Measurements from ENCODE around the gene FGR.
A peak's percentile ranks its signal among the peaks of the same experiment; 100 is the strongest.

FGR gene

GRCh38 chr1:27600498-27601175 lies 34.3 kb downstream of the FGR start:
- DNase-seq (ENCODE audit: low read depth), result no peak

GRCh38 chr1:27599605-27600497 lies 35.1 kb downstream of the FGR start:
- DNase-seq (ENCODE audit: low read depth), result no peak

GRCh38 chr1:27598902-27599528 lies 36.0 kb downstream of the FGR start:
- peak; percentile 58 for DNase-seq (ENCODE audit: low read depth)

GRCh38 chr1:27598295-27598687 lies 36.7 kb downstream of the FGR start:
- DNase-seq (ENCODE audit: low read depth), result no peak

- DNase-seq (ENCODE audit: low read depth), result no peak
Observed at GRCh38 chr1:27597516-27598294, 37.3 kb downstream of the FGR start.

- DNase-seq (ENCODE audit: low read depth), result no peak
Observed at GRCh38 chr1:27596986-27597385, 38.0 kb downstream of the FGR start.

GRCh38 chr1:27596261-27596660 lies 38.7 kb downstream of the FGR start:
- DNase-seq (ENCODE audit: low read depth), result no peak

GRCh38 chr1:27595597-27595996 lies 39.4 kb downstream of the FGR start:
- DNase-seq (ENCODE audit: low read depth), result no peak

GRCh38 chr1:27594564-27595510 lies 40.1 kb downstream of the FGR start:
- DNase-seq (ENCODE audit: low read depth), result no peak

- DNase-seq (ENCODE audit: low read depth), result no peak
Observed at GRCh38 chr1:27593678-27594563, 41.1 kb downstream of the FGR start.

- DNase-seq (ENCODE audit: low read depth), result no peak
Observed at GRCh38 chr1:27592931-27593677, 41.9 kb downstream of the FGR start.

GRCh38 chr1:27592232-27592930 lies 42.6 kb downstream of the FGR start:
- no peak for DNase-seq (ENCODE audit: low read depth)

- no peak for DNase-seq (ENCODE audit: low read depth)
Observed at GRCh38 chr1:27591622-27592021, 43.4 kb downstream of the FGR start.

- no peak for DNase-seq (ENCODE audit: low read depth)
Observed at GRCh38 chr1:27590917-27591508, 44.0 kb downstream of the FGR start.

GRCh38 chr1:27589841-27590426 lies 45.1 kb downstream of the FGR start:
- peak; percentile 57 for DNase-seq (ENCODE audit: low read depth)

GRCh38 chr1:27589441-27589840 lies 45.5 kb downstream of the FGR start:
- DNase-seq (ENCODE audit: low read depth), result no peak
